Head of caudate nucleus (tissue), 42 donors: ENCODE results near the gene RARA.
A peak's percentile ranks its signal among the peaks of the same experiment; 100 is the strongest.

Experiments used
- DNase-seq, 42 donors: peaks; one replicate each; pipeline versions ENCODE4 v3.0.0 to v3.0.0-alpha.2; 2020 to 2021; ENCODE audit warnings: mixed read lengths in 7 of 42
- intact Hi-C: fragments of 100-400 bp; cut with DNase I; formaldehyde crosslinking; loops from one replicate; pipeline ENCODE4 v1.15.0; 2022

RARA gene

DNA sequence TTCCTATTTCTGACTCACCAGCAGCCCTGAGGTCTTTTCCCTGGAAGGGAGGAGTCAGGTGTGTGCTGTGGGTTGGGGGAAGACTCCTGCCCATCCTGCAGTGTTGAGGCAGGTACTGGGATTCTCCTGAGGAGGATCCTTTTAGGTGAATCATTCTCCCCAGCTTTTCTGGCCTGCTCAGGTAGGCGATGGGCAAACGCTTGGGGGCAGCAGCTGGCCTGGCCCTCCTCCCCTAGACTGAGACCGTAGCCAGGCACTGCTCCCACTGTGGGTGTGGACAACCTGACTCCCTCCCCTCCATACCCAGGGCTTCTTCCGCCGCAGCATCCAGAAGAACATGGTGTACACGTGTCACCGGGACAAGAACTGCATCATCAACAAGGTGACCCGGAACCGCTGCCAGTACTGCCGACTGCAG is 40.5 kb downstream of the RARA start:
- intact Hi-C loops: no loop called here
- peak in 1 of 42 donors; percentile 22 for DNase-seq

DNA sequence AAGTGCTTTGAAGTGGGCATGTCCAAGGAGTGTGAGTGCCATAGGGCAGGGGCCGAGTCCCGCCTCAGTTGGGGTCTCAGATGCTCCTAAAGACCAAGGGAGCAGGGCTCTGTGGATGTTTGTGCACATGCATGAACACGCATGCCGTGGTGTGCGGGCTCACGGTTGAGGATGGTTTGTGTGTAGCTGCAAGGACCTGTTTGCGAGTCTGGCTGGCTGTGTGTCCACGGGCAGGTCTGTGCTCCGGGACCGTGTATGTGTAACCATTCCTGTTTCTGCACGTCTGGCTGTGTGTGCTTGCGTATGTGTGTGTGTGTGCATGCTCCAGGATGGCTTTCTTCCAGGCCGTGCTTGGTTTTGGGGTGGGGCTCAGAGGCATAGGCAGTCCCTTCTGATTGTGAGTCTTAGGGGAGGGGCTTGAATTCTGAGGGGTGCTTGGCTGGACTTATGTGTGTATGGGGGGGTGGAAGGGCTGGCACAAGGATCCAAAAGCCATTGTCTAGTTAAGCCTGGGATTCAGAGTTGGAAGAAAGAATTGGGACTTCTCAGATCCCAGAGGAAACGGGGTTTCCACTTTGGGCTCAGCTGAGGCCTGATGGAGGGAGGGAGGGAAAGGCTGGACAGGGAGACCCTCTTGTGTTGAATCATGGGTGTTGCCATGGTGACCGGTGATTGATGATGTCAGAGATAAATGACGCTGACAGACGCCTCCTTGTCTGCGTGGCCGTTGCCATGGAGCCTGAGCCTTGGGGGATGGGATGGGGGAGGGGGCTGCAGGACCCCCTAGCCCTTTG is 41.1 kb downstream of the RARA start:
- intact Hi-C loops: no loop called here

DNA sequence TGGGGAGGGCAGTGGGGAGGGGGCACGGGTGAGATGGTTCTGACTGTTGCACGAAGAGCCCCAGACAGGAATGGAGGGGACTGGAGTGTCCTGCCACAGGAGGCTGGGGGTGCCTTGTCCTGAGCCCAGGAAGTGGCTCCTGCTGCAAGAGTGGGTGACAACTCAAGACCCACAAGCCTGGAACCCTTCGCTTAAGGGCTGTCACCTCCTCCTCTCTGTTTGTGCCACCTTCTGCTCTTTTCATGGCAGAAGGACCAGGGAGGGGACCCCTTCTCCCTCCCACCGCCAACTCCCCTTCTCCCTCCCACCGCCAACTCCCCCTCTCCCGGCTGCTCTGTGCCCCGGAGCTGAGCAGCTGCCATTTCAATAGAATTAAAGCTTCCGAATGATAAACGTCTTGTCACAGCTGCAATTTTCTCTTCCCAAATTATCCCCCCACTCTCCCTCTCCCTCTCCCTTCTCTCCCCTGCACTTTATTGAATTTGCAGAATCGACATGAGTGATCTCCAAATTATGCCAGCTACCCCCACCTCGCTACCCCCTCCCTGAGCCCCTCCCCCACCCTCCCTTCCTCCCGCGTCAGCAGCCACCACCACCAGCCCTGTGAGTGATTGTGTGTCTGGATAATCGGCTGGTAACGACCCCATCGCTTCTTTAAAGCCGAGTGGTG is 41.8 kb downstream of the RARA start:
- peak in 9 of 42 donors; percentile 41 to 64 (median 50) for DNase-seq
- intact Hi-C loops: no loop called here

More for the DNA sequence above, 41.1 kb downstream of the RARA start:
- peak in 3 of 42 donors; percentile 11 to 54 (median 15) for DNase-seq

DNA sequence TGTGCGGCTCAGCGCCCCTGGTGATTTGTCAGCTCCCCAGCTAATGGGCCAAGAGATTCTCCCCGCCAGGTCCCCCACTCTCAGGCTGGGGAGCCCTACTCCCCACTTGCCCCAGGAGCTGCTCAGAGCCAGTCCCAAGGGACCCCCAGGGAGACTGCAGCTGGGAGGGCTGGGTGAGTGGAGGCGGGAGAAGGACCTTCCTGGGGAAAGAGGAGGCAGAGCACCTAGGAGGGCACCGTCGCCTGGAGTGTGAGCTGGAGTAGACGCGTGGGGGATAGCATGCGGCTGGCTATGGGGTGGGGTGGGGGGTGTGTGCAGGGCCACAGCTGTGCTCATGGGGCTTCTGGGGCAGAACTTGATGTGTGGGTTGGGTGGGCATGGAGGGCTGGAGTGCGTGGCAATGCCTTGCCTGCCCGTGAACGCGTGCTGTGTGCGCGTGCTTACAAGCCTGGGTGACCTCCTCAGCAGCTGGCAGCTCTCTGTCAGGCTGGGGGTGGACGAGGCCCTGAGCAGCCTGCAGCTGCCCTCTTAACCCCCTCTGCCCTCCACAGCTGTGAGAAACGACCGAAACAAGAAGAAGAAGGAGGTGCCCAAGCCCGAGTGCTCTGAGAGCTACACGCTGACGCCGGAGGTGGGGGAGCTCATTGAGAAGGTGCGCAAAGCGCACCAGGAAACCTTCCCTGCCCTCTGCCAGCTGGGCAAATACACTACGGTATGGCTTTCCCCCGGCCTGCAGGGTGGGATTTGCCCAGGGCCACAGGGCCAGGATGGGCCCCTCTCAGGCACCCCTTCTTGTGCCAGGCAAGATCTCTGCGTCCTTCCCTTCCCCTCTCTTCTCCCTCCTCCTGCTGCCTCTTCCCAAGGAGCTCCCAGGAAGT is 42.6 kb downstream of the RARA start:
- DNase-seq: peak in 9 of 42 donors; percentile 15 to 59 (median 34)
- intact Hi-C loops: no loop called here

DNA sequence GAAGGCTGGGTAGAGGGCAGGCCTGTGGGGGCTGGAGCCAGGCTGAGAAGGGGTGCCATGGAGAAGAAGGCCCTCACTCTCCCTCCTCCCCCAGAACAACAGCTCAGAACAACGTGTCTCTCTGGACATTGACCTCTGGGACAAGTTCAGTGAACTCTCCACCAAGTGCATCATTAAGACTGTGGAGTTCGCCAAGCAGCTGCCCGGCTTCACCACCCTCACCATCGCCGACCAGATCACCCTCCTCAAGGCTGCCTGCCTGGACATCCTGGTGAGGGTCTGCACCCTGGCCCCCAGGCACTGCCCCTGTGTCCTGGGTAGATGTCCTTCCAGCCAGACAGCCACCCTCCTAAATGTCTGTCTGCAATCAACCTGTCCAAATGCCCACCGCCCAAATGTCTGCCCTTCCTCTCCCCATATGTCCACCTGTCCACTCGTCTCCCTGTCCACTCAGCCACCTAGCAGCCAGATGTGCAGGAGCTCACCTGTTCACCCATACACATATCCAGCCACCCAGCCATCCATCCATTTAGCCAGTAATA is 43.3 kb downstream of the RARA start:
- no peak for DNase-seq
- intact Hi-C loops: no loop called here

DNA sequence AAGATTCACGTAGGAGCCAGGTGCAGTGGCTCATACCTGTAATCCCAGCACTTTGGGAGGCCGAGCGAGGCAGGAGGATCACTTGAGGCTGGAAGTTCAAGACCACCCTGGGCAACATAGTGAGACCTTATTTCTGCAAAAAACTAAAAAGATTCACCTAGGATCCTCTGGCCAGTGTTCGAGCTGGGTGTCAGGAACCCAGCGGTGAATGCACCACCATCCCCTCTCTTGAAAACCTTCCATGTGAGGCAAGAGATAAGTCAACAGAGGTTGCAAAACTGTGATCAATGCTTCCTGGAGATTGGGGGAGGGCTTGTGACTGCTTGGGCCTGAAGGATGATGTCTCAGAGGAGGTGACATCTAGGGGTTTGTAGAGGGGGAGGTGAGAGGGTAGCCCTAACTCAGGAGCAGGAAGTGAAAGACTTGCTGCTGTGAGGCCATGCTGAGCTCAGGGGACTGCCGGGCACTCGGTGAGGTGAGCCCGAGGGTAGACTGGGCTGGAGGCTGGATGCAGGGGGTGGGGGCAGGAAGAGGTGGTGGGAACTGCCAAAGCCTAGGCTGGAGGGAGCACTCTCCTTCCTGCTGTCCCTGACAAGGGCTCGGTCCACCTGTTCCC is 43.9 kb downstream of the RARA start:
- intact Hi-C loops: no loop called here
- no peak for DNase-seq

DNA sequence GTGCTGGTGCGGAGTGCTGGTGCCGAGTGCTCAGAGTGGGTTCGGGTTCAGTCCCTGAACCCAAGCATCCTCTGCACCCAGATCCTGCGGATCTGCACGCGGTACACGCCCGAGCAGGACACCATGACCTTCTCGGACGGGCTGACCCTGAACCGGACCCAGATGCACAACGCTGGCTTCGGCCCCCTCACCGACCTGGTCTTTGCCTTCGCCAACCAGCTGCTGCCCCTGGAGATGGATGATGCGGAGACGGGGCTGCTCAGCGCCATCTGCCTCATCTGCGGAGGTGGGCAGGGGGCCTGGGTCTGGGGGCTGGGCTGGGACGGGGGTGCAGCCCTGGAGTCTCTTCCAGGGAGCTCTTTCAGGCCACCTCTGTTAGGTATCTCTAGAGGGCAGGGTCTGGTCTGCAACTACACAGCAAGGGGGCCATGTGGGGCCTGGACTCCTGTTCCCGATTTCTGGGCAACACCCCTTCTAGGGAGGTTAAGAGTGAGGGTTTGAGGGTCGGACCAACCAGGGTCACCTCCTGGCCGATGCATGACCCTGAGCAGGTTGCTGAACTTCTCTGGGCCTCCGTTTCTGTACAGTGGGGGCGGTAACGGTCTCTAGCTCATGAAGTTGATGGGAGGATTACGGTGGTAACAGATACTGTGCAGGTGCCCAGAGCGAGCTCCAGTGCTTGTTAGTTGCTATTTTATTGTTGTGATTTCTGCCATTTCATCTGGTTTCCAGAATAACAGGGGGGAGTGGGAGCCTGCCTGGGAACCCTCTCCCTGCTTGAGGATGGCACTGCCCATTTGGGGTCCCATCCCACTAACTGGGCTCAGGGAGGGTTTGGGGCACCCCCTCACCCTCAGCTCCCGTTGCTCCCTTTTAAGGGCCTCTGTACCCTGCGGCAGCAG is 45.5 kb downstream of the RARA start:
- intact Hi-C loops: loop anchor here (2.0 to 5.0 kb wide), 2 partner anchors 52 to 178 kb away; no protein-coding TSS in a partner anchor

DNA sequence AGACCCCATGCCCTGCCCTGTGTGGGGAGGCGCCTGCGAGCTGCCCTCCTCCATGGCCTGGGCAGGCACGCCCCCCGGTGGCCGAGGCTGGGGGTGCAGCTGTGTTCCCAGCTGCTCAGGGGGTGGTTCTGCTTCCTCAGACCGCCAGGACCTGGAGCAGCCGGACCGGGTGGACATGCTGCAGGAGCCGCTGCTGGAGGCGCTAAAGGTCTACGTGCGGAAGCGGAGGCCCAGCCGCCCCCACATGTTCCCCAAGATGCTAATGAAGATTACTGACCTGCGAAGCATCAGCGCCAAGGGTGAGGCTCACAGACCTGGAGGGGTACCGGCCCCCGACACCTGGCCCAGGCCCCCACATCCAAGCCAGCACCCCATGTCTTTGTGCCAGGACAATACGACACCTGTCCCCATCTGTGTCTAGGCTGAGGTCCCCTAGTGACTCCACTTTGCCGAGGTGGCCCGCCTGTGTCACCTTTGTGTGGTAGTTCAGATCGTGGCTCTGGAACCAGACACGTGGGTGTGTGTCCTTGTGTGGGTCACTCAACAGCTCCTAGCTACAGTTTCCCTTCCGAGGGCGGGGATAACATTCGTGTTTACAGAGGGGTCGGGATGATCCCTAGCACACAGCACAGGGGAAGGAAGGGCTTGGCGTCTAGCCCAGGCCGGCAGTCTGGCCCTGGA is 46.3 kb downstream of the RARA start:
- DNase-seq: peak in 41 of 42 donors; percentile 44 to 90 (median 78)

More for the DNA sequence above, 45.5 kb downstream of the RARA start:
- DNase-seq: no peak

DNA sequence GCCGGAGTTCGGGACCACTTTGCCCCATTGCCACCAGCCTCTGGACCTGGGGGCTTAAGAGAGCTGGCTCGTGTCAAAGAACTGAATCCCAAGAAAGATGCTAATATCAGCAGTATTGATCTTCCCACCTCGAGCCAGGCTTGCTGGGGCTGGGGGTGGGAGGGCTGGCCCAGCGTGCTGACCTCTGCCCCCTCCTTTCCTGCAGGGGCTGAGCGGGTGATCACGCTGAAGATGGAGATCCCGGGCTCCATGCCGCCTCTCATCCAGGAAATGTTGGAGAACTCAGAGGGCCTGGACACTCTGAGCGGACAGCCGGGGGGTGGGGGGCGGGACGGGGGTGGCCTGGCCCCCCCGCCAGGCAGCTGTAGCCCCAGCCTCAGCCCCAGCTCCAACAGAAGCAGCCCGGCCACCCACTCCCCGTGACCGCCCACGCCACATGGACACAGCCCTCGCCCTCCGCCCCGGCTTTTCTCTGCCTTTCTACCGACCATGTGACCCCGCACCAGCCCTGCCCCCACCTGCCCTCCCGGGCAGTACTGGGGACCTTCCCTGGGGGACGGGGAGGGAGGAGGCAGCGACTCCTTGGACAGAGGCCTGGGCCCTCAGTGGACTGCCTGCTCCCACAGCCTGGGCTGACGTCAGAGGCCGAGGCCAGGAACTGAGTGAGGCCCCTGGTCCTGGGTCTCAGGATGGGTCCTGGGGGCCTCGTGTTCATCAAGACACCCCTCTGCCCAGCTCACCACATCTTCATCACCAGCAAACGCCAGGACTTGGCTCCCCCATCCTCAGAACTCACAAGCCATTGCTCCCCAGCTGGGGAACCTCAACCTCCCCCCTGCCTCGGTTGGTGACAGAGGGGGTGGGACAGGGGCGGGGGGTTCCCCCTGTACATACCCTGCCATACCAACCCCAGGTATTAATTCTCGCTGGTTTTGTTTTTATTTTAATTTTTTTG is 47.1 kb downstream of the RARA start:
- no peak for DNase-seq
- intact Hi-C loops: loop anchor here (2.0 to 5.0 kb wide), 2 partner anchors 53 to 176 kb away; no protein-coding TSS in a partner anchor

More for the DNA sequence above, 46.3 kb downstream of the RARA start:
- intact Hi-C loops: loop anchor here (2.0 to 5.0 kb wide), 2 partner anchors 52 to 177 kb away; no protein-coding TSS in a partner anchor

DNA sequence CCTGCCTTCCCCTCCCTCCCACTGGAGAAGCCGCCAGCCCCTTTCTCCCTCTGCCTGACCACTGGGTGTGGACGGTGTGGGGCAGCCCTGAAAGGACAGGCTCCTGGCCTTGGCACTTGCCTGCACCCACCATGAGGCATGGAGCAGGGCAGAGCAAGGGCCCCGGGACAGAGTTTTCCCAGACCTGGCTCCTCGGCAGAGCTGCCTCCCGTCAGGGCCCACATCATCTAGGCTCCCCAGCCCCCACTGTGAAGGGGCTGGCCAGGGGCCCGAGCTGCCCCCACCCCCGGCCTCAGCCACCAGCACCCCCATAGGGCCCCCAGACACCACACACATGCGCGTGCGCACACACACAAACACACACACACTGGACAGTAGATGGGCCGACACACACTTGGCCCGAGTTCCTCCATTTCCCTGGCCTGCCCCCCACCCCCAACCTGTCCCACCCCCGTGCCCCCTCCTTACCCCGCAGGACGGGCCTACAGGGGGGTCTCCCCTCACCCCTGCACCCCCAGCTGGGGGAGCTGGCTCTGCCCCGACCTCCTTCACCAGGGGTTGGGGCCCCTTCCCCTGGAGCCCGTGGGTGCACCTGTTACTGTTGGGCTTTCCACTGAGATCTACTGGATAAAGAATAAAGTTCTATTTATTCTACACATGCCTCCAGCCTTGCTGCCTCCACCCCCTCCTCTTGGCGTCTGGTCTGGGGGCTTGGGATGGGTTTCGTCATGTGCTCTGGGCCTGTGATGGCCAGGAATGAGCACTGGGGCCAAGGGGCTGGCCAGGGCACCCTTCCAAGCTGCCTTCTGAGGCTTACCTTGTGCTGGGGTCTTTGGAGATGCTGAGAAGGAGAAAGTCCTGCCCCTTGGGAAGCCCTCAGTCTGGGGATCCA is 48.3 kb downstream of the RARA start:
- no peak for DNase-seq
- intact Hi-C loops: loop anchor here (5.0 kb wide), 1 partner anchor 175 kb away; no protein-coding TSS in a partner anchor

DNA sequence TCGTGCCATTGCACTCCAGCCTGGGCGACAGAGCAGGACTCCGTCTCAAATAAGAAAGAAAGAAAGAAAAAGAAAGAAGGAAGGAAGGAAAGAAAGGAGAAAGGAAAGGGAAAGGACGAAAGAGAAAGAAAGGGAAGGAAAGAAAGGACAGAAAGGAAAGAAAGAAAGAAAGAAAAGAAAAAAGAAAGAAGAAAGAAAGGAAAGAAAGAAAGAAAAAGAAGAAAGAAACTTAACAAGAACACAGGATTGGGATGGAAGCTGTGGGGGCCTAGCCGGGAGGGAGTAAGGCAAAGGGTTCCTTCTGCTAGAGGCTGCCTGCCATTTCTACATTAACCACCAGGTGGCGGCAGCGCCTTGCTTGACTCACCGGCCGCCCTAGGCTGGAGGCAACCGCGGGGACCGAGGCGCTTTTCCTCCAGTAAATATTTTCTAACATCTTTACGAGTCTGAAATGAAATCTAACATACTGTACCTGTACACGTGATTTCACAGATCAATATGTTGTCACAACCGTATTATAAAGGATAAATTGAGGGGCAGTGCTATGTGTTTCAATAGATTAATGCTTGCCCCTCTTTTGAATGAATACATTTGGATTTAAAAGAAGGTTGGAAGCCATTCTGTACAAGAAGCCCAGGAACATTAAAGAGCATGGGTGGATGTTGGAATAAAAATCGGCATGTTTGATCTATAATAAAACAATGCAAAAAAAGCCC is 49.5 kb downstream of the RARA start:
- intact Hi-C loops: loop anchor here (2.0 to 5.0 kb wide), 2 partner anchors 174 to 202 kb away; no protein-coding TSS in a partner anchor
- DNase-seq: peak; percentile 77 to 97 (median 93)

DNA sequence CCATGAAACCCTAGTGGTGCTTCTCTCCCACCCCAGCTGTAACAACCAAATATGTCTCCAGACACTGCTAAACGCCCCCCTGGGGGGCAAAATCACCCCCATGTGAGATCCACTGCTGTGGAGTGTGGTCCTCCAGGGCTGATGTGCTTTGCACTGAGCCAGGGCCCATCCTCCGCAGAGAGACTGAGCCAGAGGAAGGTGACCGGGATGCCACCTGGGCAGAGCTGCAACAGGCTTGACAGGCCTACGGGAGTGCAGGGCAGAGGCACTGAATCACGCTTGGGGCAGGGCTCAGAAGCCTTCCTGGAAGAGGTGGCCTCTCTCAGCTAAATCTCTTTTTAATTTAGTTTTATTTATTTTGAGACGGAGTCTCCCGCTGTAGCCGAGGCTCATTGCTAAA is 51.1 kb downstream of the RARA start:
- intact Hi-C loops: no loop called here
- DNase-seq: no peak

DNA sequence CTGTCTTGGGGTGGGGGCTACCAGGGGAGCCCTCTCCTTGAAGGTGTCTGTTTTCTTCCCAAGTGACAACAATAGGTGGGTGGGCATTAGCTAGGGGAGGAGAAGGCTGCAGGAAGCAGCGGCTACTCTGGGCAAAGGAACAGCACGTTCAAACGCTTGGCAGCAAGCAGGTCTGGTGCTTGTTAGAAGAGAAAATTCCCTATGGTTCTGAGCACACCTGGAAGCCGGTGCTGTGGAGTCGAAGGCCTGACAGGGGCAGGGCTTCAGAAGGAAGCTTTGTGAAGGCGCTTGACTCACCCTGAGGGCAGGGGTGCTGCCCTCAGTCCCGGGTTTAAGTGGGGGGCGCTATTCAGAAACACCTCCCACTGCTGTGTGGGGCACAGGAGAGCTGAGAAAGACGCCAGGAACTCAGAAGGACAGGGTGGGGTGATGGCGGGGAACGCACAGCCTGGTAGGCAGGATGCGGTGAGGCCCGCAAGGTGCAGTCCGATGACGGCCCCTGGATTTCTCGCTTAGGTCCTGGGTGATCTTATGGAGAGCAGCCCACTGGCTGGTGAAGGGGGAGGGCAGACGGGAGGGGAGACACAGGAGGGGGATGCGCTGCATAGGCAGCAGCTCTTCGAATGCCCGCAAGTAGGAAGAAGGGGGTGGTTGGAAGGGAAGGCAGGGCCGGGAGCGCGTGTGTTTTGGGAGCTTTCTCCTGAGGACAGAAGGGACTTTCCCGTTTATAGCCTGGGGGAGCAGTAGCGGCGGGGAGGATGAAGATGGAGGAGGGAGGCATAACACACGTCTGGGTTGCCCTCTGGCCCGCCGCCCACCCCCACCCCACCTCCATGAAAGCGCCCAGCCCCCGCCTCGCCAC is 52.3 kb downstream of the RARA start:
- DNase-seq: no peak
- intact Hi-C loops: no loop called here
